ENCODE measurements around the gene FREY1. TPM values are rescaled to one million over a fixed set of nuclear protein-coding genes. Genes with fewer than 3 reads are reported as not detected.
"Not testable (repeated sequence)": the region's sequence is repeated elsewhere in the genome, so short reads cannot be mapped to it uniquely, and the experiment has no call there.

FREY1 gene
- polyA plus RNA-seq, 3 donors: 0.37 TPM; not detected in 2

DNA sequence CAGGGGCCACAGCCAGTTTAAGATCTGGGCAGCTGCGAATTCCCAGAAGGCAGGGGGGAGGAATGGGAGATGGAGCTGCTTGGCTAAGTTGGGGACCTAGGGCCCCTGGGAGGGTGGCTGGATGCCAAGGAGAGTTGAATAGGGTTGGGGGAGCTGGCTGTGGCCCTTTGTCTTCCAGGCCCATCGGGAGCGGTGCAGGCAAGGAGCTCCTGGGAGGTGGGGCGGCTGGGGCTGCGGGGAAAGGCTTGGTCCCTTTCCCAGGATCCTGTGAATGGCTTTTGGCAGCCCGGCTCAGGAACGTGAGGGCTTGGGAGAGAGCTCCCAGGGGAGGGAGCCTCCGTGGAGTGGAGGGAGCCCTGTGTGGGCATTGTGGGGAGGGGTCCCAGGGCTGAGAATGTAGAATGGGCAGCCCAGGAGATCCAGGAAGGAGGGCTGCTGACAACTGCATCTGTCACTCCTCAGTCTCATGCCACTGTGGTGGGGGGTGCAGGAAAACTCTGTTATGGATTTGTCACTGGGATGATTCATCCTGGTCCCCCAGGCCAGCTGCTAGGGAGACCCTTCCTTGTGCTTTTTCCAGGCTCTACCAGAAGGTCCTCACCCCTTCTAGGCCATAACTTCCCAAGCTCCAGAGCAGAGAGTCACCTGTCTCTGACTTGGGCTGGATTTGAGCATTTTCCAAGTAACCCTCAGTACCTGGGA is 6.0 kb downstream of the FREY1 start:
- Mint-ChIP-seq H3K36me3 (peaks cover 3 to 4% of the 10 kb centered on the region in 2 donors), H3K27ac (peak overlapping the region in 4 of 7 donors; percentile 3 to 83 (median 50)), H3K4me3 (peak overlapping the region; percentile 72 to 81), H3K9me3 (peaks cover 0 to 11% (median 5%) of the 10 kb centered on the region in 7 donors), H3K27me3 (ENCODE audit: low read depth in 3 of 3) (peaks cover 52 to 78% (median 59%) of the 10 kb centered on the region in 3 donors), H3K4me1 (peaks cover 7% of the 10 kb centered on the region)
- H3K27ac ChIP-seq (ENCODE audit: low read depth in 1 of 2, low read length in 2 of 2): no peak overlapping the region
- no peaks in the 10 kb centered on the region for H4K20me1 ChIP-seq (ENCODE audit: insufficient read depth, low read length)
- no peak overlapping the region for H3K9ac ChIP-seq (ENCODE audit: insufficient read depth, low read length, poor library complexity, severe bottlenecking)
- H3K4me3 ChIP-seq (replicated peaks in 1 of 3; ENCODE audit: low read depth in 2 of 3, low read length in 3 of 3): no peak overlapping the region
- H3K4me2 ChIP-seq (replicated peaks; ENCODE audit: extremely low read depth, low read length, poor library complexity, severe bottlenecking): no peak overlapping the region
- no peak for TF ChIP-seq CTCF (IDR thresholded peaks at IDR 0.05)
- no peak overlapping the region for H2AFZ ChIP-seq (ENCODE audit: insufficient read depth, low read depth, low read length, poor library complexity, severe bottlenecking)
- DNase-seq: peak in 1 of 3 donors; percentile 37
- intact Hi-C loops (cut with micrococcal nuclease): no loop called here
- H3K4me1 ChIP-seq (ENCODE audit: control insufficient read depth in 1 of 2, insufficient read depth in 2 of 2, low read length in 2 of 2): peaks cover 11 to 15% of the 10 kb centered on the region in 2 donors
- 84% methylated on average over 5 of the region's 8 CpGs for WGBS (ENCODE audit: insufficient coverage)
- no peaks in the 10 kb centered on the region for H3K79me2 ChIP-seq (ENCODE audit: insufficient read depth, low read length)
- no peaks in the 10 kb centered on the region for H3K36me3 ChIP-seq (replicated peaks in 1 of 2; ENCODE audit: control insufficient read depth in 1 of 2, insufficient read depth in 2 of 2, low read length in 2 of 2)
- peaks cover 4 to 23% of the 10 kb centered on the region in 2 donors for H3K9me3 ChIP-seq (replicated peaks in 1 of 2; ENCODE audit: control insufficient read depth in 1 of 2, insufficient read depth in 1 of 2, low read length in 2 of 2)
- peaks cover 24 to 54% of the 10 kb centered on the region in 2 donors for H3K27me3 ChIP-seq (ENCODE audit: control insufficient read depth in 2 of 2, insufficient read depth in 2 of 2, low read length in 2 of 2)

DNA sequence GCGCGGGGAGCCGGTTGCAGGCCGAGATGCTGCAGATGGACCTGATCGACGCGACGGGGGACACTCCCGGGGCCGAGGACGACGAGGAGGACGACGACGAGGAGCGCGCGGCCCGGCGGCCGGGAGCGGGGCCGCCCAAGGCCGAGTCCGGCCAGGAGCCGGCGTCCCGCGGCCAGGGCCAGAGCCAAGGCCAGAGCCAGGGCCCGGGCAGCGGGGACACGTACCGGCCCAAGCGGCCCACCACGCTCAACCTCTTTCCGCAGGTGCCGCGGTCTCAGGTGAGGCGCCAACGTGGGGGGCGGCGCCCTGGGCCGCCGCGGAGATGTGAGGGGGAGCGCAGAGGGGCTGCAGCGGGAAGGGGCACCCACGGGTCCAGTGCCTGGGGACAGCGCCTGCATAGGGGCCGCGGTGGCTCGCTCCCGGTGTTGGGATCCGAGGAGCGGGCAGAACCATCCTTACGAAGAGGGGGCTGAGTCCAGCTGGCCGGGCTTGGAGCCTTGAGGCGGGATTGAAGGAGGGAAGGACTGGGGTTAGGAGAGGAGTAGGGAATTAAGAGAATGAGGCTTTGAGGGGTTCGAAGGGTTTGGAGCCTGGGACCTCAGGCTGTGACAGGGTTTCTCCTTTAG is 6.8 kb downstream of the FREY1 start:
- H3K27ac Mint-ChIP-seq: peak overlapping the region in 4 of 7 donors; percentile 3 to 58 (median 32)
- DNase-seq; H3K79me2 ChIP-seq (ENCODE audit: insufficient read depth, low read length); H3K4me1 Mint-ChIP-seq; H3K27ac ChIP-seq (ENCODE audit: low read depth in 1 of 2, low read length in 2 of 2); H3K36me3 ChIP-seq (replicated peaks in 1 of 2; ENCODE audit: control insufficient read depth in 1 of 2, insufficient read depth in 2 of 2, low read length in 2 of 2); intact Hi-C loops (cut with micrococcal nuclease); H4K20me1 ChIP-seq (ENCODE audit: insufficient read depth, low read length); H3K36me3 Mint-ChIP-seq: not testable (repeated sequence)
- H3K9me3 Mint-ChIP-seq: peaks cover 0 to 11% (median 5%) of the 10 kb centered on the region in 7 donors
- H3K4me2 ChIP-seq (replicated peaks; ENCODE audit: extremely low read depth, low read length, poor library complexity, severe bottlenecking): peak overlapping the region; percentile 68
- H3K27me3 ChIP-seq (ENCODE audit: control insufficient read depth in 2 of 2, insufficient read depth in 2 of 2, low read length in 2 of 2): peaks cover 24 to 58% of the 10 kb centered on the region in 2 donors
- peaks cover 52 to 79% (median 63%) of the 10 kb centered on the region in 3 donors for H3K27me3 Mint-ChIP-seq (ENCODE audit: low read depth in 3 of 3)
- peak overlapping the region; percentile 46 for H2AFZ ChIP-seq (ENCODE audit: insufficient read depth, low read depth, low read length, poor library complexity, severe bottlenecking)
- 15% methylated on average over 26 of the region's 59 CpGs for WGBS (ENCODE audit: insufficient coverage)
- H3K4me3 Mint-ChIP-seq: peak overlapping the region; percentile 72 to 81
- H3K4me3 ChIP-seq (replicated peaks in 1 of 3; ENCODE audit: low read depth in 2 of 3, low read length in 3 of 3): peak overlapping the region in 1 of 3 experiments; percentile 61
- peaks cover 4 to 23% of the 10 kb centered on the region in 2 donors for H3K9me3 ChIP-seq (replicated peaks in 1 of 2; ENCODE audit: control insufficient read depth in 1 of 2, insufficient read depth in 1 of 2, low read length in 2 of 2)
- peaks cover 11 to 15% of the 10 kb centered on the region in 2 donors for H3K4me1 ChIP-seq (ENCODE audit: control insufficient read depth in 1 of 2, insufficient read depth in 2 of 2, low read length in 2 of 2)
- peak overlapping the region; percentile 46 for H3K9ac ChIP-seq (ENCODE audit: insufficient read depth, low read length, poor library complexity, severe bottlenecking)
